ENCODE measurements around the gene CALHM3.
"Not testable (repeated sequence)": the region's sequence is repeated elsewhere in the genome, so short reads cannot be mapped to it uniquely, and the experiment has no call there.

Gene CALHM3, protein sequence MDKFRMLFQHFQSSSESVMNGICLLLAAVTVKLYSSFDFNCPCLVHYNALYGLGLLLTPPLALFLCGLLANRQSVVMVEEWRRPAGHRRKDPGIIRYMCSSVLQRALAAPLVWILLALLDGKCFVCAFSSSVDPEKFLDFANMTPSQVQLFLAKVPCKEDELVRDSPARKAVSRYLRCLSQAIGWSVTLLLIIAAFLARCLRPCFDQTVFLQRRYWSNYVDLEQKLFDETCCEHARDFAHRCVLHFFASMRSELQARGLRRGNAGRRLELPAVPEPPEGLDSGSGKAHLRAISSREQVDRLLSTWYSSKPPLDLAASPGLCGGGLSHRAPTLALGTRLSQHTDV

DNA sequence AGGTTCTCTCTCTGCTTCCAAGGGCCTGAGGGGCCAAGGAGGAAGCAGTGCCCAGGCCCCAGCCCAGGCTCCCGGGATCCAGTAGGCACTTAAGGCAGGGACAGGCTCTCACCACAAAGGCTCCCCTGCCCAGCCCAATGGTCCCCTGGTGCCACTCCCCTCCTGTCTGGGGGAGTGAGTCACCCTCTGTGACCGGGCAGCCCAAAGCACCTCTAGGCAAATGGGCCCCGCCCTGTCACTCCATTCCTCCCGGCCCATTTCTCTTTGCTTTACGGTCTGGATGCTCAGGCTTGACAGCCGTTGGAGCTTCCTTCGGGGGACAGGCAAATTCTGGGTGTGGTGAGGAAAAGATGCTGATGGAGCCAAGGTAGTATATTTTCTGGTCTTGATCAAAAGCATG lies at the start of gene CALHM3:
Gene CALHM3 (minus strand): TSS at position 106 of the 400 bp plus-strand sequence. CDS start 208 bp downstream, outside the sequence.
- no peak for DNase-seq

DNA sequence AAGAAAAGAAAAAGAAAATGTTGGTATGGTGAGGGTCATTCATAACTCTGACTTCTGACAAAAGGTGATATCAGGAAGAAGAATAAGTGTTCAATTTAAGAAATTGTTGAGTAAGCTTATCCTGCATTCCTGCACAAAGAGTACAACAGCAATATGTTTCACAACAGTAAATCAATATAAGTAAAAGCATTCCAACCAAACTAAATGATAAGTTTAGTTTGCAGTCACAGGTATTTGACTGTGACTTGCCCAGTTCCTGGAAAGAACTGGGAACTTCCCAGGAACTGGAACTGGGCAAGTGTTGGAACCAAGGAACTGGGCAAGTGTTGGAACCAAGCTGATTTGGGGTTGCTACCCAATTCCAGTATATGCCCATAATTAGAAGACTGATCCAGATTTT lies 49.5 kb upstream of the CALHM3 start:
- DNase-seq = no peak

DNA sequence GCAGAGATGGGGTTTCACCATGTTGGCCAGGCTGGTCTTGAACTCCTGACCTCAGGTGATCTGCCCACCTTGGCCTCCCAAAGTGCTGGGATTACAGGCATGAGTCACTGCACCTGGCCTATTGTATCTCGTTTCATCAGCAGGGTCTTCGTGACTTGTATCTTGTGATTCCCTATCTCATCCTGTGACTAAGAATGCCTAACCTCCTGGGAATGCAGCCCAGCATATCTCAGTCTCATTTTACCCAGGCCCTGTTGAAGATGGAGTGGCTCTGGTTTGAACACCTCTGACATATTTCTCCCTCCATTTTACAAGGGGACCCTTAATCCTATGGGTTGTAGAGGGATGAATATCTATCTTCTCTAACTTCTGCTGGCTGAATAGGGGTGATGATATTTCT lies 48.4 kb upstream of the CALHM3 start:
- DNase-seq = not testable (repeated sequence)

DNA sequence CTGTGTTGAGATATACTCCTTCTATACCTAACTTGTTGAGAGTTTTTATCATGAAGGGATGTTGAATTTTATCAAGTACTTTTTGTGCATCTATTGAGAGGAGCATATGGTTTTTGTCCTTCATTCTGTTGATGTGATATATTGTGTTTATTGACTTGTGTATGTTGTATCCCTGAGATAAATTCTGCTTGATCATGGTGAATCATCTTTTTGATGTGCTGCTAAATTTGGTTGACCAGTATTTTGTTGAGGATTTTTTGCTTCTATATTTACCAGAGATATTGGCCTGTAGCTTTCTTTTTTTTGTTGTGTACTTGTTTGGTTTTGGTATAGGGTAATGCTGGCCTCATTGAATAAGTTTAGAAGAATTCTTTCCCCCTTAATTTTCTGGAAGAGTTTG lies 46.9 kb upstream of the CALHM3 start:
- no peak for DNase-seq

DNA sequence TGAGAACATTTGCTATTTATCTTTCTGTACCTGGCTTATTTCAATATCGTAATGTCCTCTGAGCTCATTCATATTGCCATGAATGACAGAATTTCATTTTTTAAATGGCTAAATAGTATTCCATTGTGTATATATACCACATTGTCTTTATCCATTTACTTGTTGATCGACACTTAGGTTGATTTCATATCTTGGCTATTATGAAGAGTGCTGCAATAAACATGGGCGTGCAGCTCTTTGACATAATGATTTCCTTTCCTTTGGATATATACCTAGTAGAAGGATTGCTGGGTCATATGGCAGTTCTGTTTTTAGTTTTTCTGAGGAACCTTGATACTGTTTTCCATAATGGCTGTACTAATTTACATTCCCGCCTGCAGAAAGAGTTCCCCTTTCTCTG lies 44.6 kb upstream of the CALHM3 start:
- no peak for DNase-seq

DNA sequence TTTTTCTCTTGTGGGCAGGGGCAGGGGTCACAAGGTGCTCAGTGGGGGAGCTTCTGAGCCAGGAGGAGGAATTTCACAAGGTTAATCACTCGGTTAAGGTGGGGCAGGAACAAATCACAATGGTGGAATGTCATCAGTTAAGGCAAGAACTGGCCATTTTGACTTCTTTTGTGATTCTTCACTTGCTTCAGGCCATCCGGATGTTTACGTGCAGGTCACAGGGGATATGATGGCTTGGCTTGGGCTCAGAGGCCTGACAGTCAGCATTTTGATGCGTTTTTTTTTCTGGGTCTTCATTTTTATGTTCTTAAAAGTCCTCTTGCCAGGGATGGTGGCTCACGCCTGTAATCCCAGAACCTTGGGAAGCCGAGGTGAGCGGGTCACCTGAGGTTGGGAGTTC lies 43.0 kb upstream of the CALHM3 start:
- not testable (repeated sequence) for DNase-seq

DNA sequence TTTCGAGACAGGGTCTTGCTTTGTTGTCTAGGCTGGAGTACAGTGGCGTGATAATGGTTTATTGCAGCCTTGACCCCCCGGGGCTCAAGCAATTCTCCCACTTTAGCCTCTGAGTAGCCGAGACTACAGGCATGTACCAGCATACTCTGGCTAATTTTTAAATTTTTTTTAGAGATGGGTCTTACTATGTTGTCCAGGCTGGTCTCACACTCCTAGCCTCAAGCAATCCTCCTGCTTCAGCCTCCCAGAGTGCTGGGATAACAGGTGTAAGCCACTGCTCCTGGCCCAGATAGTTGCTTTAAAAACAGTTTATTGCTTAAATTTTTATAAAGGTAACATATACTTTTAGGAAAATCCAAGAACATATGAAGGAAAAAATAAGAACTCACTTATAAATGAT lies 40.8 kb upstream of the CALHM3 start:
- DNase-seq = no peak

DNA sequence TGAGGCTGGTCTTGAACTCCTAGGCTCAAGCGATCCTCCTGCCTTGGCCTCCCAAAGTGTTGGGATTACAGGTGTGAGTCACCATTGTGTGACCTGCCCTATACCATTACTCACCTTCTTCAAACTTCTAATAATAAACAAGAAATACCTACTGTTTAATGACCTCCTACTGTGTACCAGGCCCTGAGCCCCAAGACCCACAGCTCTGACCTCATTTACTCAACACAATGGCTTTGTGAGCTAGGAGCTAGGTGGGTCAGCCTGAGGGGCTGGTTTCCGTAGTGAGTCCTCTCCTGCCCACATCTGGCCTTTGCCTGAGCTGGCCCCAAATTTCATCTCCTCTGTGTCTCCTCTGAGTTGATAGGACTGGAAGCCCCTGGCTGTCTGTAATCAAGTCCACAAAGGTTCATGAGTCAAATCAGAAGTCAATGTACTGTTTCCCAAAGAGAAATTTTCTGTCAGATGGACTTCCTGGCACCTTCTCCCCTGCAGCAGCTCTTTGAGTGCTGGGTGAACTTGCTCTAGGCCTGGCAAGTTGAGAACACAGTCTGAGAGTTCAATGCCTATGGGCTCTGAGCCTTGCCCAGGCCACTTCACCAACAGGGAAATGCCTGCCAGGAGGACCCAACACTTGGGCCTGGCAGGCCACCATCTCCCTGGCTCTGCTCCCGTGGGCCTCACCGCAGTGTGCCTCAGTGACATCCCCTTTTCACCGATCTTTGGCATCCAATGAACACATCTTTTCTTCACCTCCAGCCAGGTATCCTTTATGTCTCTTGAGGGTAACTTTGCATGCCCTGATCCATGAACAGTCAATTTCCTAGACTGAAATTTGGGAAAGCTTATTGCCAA lies 38.4 kb upstream of the CALHM3 start:
- no peak for DNase-seq

DNA sequence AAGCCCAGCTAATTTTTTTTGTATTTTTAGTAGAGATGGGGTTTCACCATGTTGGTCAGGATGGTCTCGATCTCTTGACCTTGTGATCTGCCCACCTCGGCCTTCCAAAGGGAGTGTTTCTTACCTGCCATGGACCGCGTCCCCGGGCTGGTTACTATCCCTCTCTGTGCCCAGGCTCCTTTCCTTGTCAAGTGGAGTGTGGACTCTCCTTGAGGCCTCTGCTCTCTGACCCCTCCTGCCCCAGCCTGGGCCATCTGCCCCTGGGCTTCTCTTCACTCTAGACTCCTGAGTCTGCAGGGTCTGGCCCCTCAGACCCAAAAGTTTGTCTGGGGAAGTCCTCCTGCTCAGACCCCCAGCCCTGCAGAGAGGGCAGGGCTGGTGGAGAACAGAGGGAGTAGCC lies 35.2 kb upstream of the CALHM3 start:
- no peak for DNase-seq

DNA sequence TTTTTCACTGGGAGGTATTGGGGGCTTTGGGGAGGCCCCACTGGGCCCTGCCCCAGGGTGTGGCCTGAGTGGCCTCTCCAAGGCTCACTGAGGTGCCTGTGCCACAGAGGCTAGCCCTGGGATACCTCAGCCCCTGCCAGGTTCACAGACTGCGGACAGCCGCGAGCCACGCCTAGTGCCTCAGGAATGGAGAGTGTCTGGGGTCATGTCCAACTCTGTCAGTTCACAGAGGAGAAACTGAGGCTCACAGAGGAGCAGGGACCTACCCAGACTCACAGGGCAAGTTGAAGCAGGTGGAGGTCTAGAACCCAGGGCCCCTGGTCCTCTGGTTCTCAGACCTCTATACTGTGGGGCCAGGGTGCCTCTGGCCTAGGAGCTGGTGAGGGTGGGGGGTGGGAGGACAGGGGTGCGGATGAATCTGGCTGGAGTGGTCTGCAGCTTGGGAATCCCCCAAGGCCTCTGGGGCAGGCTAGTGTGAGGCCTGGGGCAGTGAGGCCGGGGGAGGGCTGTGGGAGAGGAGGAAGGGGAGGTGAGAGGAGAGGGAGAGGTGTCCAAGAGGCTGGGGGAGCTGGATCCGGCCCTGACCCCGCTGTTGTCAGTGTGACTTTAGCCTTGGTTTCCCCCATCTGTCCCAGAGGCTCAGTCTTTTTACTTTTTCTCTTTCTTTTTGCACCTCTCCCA lies 34.5 kb upstream of the CALHM3 start:
- DNase-seq = no peak

DNA sequence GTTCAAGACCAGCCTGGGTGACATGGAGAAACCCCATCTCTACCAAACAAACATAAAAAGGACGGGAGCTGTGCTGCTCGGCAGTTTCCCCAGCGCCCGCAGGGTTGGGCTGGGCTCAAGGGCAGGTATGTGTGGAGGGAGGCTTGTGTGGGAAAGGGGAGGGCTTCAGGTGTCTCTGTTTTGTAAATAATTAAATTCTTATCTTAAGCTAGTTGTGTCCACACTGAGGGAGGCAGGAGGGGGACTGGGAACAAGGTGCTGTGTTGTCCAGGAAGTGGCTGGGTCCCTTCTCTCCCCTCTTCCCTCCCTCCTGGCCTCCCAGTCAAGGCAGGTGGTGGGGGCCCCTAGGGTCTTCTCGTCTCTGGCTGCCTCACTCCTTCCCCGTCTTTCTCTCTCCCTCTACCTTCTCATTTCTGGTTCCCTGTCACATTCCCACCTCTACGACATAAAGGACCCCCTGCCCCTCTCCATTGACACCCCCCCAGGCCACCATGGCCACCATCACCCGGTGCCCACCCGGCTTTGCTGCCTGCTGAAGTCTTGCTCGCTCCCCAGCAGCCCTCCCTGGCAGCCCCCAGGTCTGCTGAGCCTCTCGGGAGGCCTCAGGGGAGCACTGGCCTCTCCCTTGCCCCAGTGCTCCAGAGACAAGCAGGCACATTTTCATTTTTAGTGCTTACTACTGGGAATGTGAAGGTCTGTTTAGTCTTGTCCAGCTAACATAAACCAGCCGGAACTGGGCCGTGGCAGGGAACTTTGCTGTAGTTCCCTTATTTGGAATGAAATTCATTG lies 33.7 kb upstream of the CALHM3 start:
- DNase-seq = no peak

DNA sequence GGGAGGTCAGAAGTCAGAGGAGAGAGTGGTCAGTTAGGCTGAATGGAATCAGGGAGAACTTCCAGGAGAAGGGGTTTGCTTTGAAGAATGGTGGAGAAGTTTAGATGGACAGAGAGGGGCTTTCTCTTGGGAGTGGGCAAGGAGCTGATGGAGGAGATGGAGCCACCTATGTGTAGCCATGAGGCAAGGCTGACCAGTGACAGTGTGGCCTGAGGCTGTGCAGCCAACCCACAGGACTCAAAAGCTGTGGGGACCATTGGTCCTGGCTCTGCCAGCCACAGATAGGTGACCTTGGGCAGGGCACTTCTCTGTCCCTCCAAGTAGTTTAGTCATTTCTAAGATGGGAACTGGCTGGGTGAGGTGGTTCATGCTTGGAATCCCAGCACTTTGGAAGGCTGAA lies 33.1 kb upstream of the CALHM3 start:
- no peak for DNase-seq

DNA sequence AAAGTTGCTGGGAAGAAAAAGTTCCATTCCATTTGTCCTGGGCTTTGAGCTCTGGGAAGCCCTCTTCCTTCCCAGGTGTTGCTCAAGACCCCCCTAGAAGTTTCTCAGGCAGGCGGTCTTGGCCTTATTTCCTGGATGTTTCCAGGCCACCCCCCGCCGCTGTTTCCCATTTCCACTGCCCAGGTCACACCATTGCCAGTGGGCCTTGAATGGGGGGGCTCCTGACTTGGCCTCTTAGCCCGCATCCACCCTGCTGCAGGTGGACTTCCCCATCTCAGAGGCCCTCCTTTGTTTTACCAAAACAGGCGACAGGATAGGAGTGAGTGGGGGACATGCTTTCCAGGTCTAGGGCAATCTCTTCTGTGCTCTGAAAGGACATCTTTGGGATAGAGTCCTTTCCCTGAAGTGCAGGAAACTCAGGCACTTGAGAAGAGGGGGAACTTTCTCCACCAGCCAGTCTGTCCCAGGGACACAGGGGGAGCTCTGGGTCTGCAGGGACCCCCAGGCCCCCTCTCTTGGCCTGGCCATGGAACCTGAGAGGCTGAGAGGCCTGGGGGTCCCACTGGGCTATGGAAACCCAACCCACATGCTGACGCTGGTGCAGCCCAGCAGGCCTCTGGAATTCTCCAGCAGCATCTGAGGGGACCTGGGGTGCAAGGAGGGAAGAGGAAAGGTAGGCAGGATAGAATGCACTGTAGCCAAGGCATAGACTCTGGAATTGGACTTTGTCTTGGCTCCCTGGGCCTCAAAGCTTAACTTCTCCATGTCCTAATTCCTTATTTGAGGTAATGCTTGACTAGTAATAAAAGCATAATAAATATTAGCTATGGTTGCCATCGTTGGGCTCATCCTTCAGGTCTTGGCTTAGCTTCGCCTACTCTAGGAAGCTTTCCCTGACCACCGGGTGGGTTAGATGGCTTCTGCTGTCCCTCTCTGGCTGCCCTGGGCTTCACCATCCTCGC lies 32.0 kb upstream of the CALHM3 start:
- DNase-seq = no peak

DNA sequence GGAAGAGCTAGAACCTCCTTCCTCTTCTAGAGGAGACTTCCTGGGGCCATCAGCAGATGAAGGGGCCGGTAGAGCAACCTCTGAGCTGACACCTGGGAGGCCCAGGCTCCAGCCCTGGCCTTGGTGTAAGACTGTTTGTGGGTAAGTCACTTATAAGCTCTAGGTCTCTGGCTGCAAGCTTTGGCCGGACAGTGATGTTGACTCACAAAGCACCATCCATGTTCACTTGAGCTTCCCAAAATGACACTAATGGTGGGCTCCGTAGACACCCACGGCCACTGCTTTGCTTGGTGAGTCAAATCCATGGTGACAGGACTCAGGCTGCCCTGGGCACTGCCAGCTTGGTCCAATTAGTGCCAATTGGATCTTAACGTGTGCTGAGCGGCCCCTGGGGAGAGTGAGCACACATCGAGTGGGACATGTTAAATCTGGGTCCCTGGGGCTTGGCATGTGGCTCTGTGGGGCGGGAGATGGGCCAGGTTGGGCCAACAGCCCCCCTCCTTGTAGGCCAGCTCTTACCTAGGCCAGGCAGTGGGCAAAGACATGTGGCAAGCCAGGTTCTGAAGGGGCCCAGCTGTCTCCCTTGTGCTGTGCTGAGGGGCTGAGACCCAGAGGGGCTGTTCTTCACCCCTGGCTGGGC lies 31.1 kb upstream of the CALHM3 start:
- DNase-seq = no peak

DNA sequence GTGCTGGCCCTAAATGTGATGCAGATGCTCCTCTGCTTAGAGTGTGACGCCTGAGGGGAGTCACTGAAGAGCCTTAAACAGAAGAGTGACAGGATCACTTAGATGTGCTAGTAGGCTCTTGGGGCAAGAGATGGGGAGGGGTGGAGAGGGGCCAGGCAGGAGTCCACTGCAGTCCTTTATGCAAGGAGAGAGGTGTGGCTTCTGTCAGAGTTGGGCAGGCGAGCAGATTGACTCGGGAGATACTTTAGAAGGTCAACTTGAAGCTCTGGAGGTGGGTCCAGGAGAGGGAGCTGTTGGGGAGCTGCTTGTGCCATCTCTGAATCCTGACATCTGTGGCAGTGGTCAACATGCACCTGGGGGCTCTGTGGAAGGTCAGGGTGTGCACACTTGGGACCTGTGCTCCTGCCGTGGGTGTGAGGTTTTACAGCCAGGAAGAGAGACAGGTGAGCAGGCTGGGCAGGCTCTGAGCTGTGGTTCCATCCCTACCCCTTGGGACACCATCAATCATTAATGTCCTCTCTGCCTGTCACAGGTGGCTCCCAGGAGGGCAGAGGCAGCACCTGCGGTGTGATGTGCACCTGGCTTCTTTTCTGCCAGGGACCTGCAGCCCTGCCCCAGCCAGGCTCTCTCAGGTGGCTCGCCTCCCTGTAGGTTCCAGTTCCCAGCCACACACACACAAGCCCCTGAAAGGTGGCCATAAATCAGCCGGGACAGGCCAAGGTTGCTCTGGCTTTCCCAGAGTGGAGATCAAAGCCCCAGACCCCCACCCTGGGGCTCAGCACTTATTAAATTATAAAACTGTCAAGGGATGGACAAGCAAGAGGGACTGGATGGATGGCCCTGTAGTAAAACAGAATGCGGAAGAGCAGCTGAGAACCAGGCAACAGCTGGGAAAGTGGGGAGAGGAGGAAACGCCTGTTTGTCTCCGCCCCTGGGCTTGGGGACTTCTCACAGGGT lies 28.5 kb upstream of the CALHM3 start:
- peak; percentile 36 for DNase-seq

DNA sequence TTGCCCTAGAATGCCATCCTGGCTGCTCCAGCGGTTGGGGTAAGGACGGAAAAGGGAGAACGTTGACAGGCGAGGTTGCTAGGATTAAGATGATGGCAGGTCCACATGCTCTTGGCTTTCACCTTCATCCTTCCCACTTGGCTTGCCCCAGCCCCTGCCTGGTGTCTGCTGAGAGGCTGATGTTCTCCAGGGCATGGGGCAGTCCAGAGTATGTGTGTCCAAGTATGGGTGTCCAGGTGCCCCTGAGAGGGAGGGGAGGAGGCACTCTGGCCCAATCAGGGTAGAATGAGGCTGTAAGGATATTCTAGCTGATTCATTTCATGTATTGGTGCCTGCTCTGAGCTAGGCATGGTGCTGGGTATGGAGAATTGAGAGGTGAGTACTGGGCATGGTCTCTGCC lies 27.0 kb upstream of the CALHM3 start:
- DNase-seq = no peak

DNA sequence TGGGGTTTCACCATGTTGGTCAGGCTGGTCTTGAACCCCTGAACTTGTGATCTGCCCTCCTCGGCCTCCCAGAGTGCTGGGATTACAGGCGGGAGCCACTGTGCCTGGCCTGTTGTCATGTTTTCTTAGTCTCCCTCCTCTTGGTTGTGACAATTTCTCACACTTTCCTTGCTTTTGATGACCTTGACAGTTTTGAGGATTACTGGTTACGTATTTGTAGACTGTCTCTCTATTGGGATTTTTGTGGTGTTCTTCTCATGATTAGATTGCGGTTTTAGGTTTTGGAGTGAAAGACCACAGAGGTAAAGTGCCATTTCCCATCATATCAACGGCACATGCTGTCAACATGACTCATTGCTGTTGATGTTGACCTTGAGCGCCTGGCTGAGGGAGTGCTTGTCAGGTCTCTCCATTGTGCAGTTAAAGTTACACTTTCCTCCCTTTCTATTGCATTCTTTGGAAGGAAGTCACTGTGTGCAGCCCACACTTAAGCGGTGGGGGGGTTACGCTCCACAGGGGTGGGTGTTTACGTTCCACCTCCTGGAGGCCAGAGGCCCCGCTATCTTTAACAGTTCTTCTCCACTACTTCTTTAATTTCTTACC lies 25.2 kb upstream of the CALHM3 start:
- DNase-seq = no peak

DNA sequence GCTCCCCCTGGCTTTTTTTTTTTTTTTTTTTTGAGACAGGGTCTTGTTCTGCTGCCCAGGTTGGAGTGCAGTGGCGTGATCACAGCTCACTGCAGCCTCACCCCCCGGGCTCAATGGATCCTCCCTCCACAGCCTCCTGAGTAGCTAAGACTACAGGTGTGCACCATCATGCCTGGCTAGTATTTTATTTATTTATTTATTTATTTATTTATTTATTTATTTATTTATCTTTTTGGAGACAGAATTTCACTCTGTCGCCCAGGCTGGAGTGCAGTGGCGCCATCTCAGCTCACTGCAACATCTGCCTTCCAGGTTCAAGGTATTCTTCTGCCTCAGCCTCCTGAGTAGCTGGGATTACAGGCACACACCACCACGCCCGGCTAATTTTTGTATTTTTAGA lies 24.7 kb upstream of the CALHM3 start:
- not testable (repeated sequence) for DNase-seq

DNA sequence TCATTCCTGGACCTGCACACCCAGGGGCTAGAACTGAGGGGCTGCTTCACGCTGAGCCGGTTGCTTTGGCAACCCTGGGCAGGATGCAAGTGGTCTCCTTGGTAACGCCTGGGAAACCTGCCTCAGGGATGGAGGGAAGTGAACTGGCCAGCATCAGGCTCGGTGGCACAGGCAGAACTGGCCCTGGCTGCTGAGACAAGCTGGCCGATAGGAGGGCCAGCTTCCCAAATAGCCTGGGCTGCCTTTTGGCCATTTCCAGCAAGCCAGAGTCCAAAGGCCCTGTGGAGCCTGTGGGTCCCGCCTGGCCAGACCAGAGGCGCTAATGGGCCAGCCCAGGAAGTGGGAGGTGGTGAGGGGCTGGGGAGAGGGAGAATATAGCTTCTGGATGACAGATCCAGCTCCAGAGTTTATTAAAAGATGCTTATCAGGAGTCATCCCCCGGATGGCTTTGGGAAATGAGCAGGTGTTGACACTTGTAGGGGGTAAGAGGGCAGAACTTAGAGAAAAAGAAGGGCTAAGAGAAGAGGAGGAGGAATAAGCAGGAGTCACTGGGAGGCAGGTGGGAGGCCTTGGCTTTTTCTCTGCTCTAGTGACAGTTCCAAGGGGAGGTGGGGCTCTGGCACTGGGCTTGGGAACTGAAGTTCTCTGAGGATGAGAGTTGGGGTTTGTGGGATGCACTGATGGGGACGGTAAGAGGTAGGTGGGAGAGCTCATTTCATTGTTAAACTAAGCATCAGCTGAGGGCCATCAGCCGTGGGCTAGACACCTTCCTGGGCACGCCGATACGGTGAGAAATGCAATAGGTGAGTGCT lies 24.0 kb upstream of the CALHM3 start:
- no peak for DNase-seq

Measured in NCI-H774 (cell line).